ENCODE results near the gene IKZF3. TPM values are rescaled to one million over a fixed set of nuclear protein-coding genes. Genes with fewer than 3 reads are reported as not detected.

IKZF3 gene
- total RNA-seq, 2 experiments from 2014 or later: 39.7 to 39.9 TPM

GRCh38 chr17:39744836-39745215 lies 119.3 kb downstream of the IKZF3 start:
- no peak overlapping the region for H3K27ac Mint-ChIP-seq
- Histone ChIP-seq H3K9me3 (ENCODE audit: control insufficient read depth in 1 of 2, insufficient read depth in 1 of 2, low read length in 2 of 2) (peaks cover 0 to 2% of the 10 kb centered on the region in 2 experiments), H3K36me3 (ENCODE audit: insufficient read depth, low read length) (no peaks in the 10 kb centered on the region), H3K27me3 (ENCODE audit: control insufficient read depth in 1 of 2, insufficient read depth in 2 of 2, low read length in 2 of 2) (peaks cover 0 to 1% of the 10 kb centered on the region in 2 experiments), H3K4me3 (ENCODE audit: low read length) (no peak overlapping the region), H3K27ac (ENCODE audit: low read depth in 1 of 2, low read length in 2 of 2) (no peak overlapping the region), H3K4me1 (ENCODE audit: insufficient read depth, low read length) (peaks cover under 1% of the 10 kb centered on the region)
- no peak for TF ChIP-seq CTCF (IDR thresholded peaks at IDR 0.05)
- ChIA-PET CTCF (interaction anchor here (1.5 kb wide), 1 partner anchor 14 kb away, joined by 7 read pairs; the partner anchor contains the start of gene MIEN1), POLR2A (no interaction called here)
- H3K4me1 Mint-ChIP-seq (ENCODE audit: low read depth): no peaks in the 10 kb centered on the region
- no peaks in the 10 kb centered on the region for H3K9me3 Mint-ChIP-seq
- ATAC-seq (ENCODE audit: poor library complexity) (no peak), DNase-seq (peak in 1 of 14 experiments; percentile 8)
- peaks cover 6% of the 10 kb centered on the region for H3K27me3 Mint-ChIP-seq
- H3K36me3 Mint-ChIP-seq (ENCODE audit: low read depth): no peaks in the 10 kb centered on the region
- H3K4me3 Mint-ChIP-seq: no peak overlapping the region
- intact Hi-C loops (cut with DNase I, micrococcal nuclease): no loop called here

GRCh38 chr17:39744075-39744835 lies 119.9 kb downstream of the IKZF3 start:
- no peak overlapping the region for H3K27ac ChIP-seq (ENCODE audit: low read depth in 1 of 2, low read length in 2 of 2)
- peaks cover 6% of the 10 kb centered on the region for H3K4me1 ChIP-seq (ENCODE audit: insufficient read depth, low read length)
- H3K9me3 ChIP-seq (ENCODE audit: control insufficient read depth in 1 of 2, insufficient read depth in 1 of 2, low read length in 2 of 2): peaks cover 0 to 8% of the 10 kb centered on the region in 2 experiments
- no peak for ATAC-seq (ENCODE audit: poor library complexity)
- no peaks in the 10 kb centered on the region for H3K9me3 Mint-ChIP-seq
- H3K36me3 Mint-ChIP-seq (ENCODE audit: low read depth): no peaks in the 10 kb centered on the region
- CTCF ChIA-PET: interaction anchor here (1.1 to 1.5 kb wide), 2 partner anchors 10 to 14 kb away, joined by 5 to 7 read pairs; partner anchors contain the start of gene MIEN1
- intact Hi-C loops (cut with DNase I, micrococcal nuclease): no loop called here
- H3K4me3 Mint-ChIP-seq: no peak overlapping the region
- no peak overlapping the region for H3K4me3 ChIP-seq (ENCODE audit: low read length)
- peak in 1 of 14 experiments; percentile 17 for DNase-seq
- peaks cover 11% of the 10 kb centered on the region for H3K27me3 Mint-ChIP-seq
- POLR2A ChIA-PET: no interaction called here
- no peaks in the 10 kb centered on the region for H3K4me1 Mint-ChIP-seq (ENCODE audit: low read depth)
- H3K27me3 ChIP-seq (ENCODE audit: control insufficient read depth in 1 of 2, insufficient read depth in 2 of 2, low read length in 2 of 2): peaks cover 0 to 6% of the 10 kb centered on the region in 2 experiments
- H3K27ac Mint-ChIP-seq: no peak overlapping the region
- H3K36me3 ChIP-seq (ENCODE audit: insufficient read depth, low read length): no peaks in the 10 kb centered on the region
- no peak for TF ChIP-seq CTCF (IDR thresholded peaks at IDR 0.05)

- CTCF ChIA-PET: interaction anchor here (1.1 kb wide), 1 partner anchor 11 kb away, joined by 5 read pairs; no protein-coding TSS in a partner anchor
- no peaks in the 10 kb centered on the region for H3K36me3 Mint-ChIP-seq (ENCODE audit: low read depth)
- intact Hi-C loops (cut with DNase I, micrococcal nuclease): loop anchor here in 1 of 2 experiments (1.0 kb wide), 1 partner anchor 30 kb away; no protein-coding TSS in a partner anchor
- peaks cover 20% of the 10 kb centered on the region for H3K27me3 Mint-ChIP-seq
- Histone ChIP-seq H3K36me3 (ENCODE audit: insufficient read depth, low read length) (no peaks in the 10 kb centered on the region), H3K27me3 (ENCODE audit: control insufficient read depth in 1 of 2, insufficient read depth in 2 of 2, low read length in 2 of 2) (peaks cover 4 to 12% of the 10 kb centered on the region in 2 experiments), H3K9me3 (ENCODE audit: control insufficient read depth in 1 of 2, insufficient read depth in 1 of 2, low read length in 2 of 2) (peaks cover 0 to 12% of the 10 kb centered on the region in 2 experiments), H3K4me3 (ENCODE audit: low read length) (no peak overlapping the region), H3K27ac (ENCODE audit: low read depth in 1 of 2, low read length in 2 of 2) (no peak overlapping the region), H3K4me1 (ENCODE audit: insufficient read depth, low read length) (peaks cover 18% of the 10 kb centered on the region)
- no peak overlapping the region for H3K4me3 Mint-ChIP-seq
- no peak for ATAC-seq (ENCODE audit: poor library complexity)
- H3K4me1 Mint-ChIP-seq (ENCODE audit: low read depth): peaks cover 6% of the 10 kb centered on the region
- DNase-seq: no peak
- POLR2A ChIA-PET: no interaction called here
- TF ChIP-seq CTCF (IDR thresholded peaks at IDR 0.05): no peak
- H3K9me3 Mint-ChIP-seq: no peaks in the 10 kb centered on the region
- no peak overlapping the region for H3K27ac Mint-ChIP-seq
Observed at GRCh38 chr17:39742856-39743436, 121.2 kb downstream of the IKZF3 start.
